Posterior vena cava (tissue), 2 donors: ENCODE results near the gene RBM5. TPM values are rescaled to one million over a fixed set of nuclear protein-coding genes. Genes with fewer than 3 reads are reported as not detected.

ENCODE experiments used
- total RNA-seq, 2 donors: library from RNA; stranded (reverse); fragmentation: NEBNext Ultra II Directional; extraction: Animal tissue kit (Norgen Biotek cat#: 25700); gene quantifications; one replicate each; pipeline ENCODE4 v1.2.1, GENCODE V29; 2021
- donor health status: DM: yes; HTN: yes; CAD: no.
- donor health status: DM: yes; HTN: yes; CAD: no.

RBM5 gene
- total RNA-seq, 2 donors from 2014 or later = 83.5 to 108 TPM

Other genes starting within 250 kb of the RBM5 start
- 1 to 10 TPM; 1.5 to 2.2 TPM for gene TRAIP, start 232.4 kb upstream of the RBM5 start, total RNA-seq
- gene CAMKV, start 219.0 kb upstream of the RBM5 start, total RNA-seq = not detected
- 1 to 10 TPM; 1.2 to 1.4 TPM for gene MST1R, start 185.0 kb upstream of the RBM5 start, total RNA-seq
- gene MON1A, start 159.1 kb upstream of the RBM5 start, total RNA-seq = 1 to 10 TPM; 7.6 to 9.3 TPM
- gene RBM6, start 148.8 kb upstream of the RBM5 start, total RNA-seq = 10 to 100 TPM; 53.4 to 62.6 TPM
- gene SEMA3F, start 66.4 kb downstream of the RBM5 start, total RNA-seq = 10 to 100 TPM; 27.8 to 48.0 TPM
- not detected for gene GNAT1, start 102.7 kb downstream of the RBM5 start, total RNA-seq
- gene SLC38A3, start 116.4 kb downstream of the RBM5 start, total RNA-seq = under 1 TPM; 0.37 to 0.62 TPM
- 100 to 1,000 TPM; 261 to 265 TPM for gene GNAI2, start 147.3 kb downstream of the RBM5 start, total RNA-seq
- gene SEMA3B, start 180.2 kb downstream of the RBM5 start, total RNA-seq = 10 to 100 TPM; 18.6 to 39.7 TPM
- under 1 TPM in 1 of 2 donors, not detected in 1; 0.37 TPM for gene LSMEM2, start 190.2 kb downstream of the RBM5 start, total RNA-seq
- gene IFRD2, start 203.5 kb downstream of the RBM5 start, total RNA-seq = 10 to 100 TPM; 47.3 to 53.3 TPM
- 1 to 10 TPM; 2.5 to 3.9 TPM for gene HYAL3, start 210.5 kb downstream of the RBM5 start, total RNA-seq
- gene NAA80, start 210.5 kb downstream of the RBM5 start, total RNA-seq = 10 to 100 TPM in 1 of 2 donors, 1 to 10 TPM in 1; 9.1 to 11.1 TPM
- gene HYAL1, start 214.7 kb downstream of the RBM5 start, total RNA-seq = 10 to 100 TPM; 10.6 to 11.7 TPM
- 100 to 1,000 TPM in 1 of 2 donors, 10 to 100 TPM in 1; 95.2 to 130 TPM for gene HYAL2, start 233.8 kb downstream of the RBM5 start, total RNA-seq
- 10 to 100 TPM; 19.1 to 22.4 TPM for gene TUSC2, start 239.3 kb downstream of the RBM5 start, total RNA-seq